Activated CD4-positive, alpha-beta T cell treated with anti-CD3 and anti-CD28 coated beads for 24 hours (primary cell): ENCODE measurements around the gene APOL5.
"Not testable (repeated sequence)": the region's sequence is repeated elsewhere in the genome, so short reads cannot be mapped to it uniquely, and the experiment has no call there.

Experiments
- DNase-seq, 2 donors: peaks; one replicate each; pipeline ENCODE4 v3.0.0-alpha.2; 2020; ENCODE audit warnings: low read depth in 2 of 2

APOL5 gene, protein sequence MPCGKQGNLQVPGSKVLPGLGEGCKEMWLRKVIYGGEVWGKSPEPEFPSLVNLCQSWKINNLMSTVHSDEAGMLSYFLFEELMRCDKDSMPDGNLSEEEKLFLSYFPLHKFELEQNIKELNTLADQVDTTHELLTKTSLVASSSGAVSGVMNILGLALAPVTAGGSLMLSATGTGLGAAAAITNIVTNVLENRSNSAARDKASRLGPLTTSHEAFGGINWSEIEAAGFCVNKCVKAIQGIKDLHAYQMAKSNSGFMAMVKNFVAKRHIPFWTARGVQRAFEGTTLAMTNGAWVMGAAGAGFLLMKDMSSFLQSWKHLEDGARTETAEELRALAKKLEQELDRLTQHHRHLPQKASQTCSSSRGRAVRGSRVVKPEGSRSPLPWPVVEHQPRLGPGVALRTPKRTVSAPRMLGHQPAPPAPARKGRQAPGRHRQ

DNA sequence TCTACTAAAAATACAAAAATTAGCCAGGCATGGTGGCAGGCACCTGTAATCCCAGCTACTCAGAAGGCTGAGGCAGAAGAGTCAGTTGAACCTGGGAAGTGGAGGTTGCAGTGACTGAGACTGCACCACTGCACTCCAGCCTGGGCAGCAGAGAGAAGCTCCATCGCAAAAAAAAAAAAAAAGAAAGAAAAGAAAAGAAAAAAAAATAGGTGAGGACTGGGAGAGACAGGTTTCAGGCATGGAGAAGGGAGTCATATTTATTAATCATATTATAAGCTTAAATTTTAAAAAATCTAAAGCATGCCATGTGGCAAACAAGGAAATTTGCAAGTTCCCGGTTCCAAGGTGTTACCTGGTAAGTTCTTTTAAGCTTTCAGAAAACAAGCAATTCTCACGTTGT, at the start of gene APOL5:
TSS of gene APOL5 (plus strand) at position 301 of the 400 bp plus-strand sequence. CDS start at position 301, 0 bp downstream.
- DNase-seq: no peak

DNA sequence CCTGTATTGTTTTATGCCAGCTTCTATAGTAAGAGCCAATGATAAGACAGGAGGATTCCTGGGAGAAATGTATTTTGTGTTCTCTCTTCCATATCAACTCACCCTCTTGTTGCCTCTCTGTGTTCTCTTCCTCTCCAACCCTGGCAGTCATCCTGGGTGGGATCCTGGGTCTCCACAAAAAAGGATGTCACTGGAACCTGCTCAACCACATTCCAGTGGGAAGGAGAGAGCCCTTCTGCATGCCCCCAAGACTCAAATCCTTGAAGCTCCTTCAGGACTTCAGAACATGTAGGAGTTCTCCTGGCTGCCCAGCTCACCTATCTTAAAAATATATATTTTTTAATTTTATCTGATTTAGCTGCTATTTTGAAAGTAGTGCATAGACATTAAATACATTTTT, 43.3 kb upstream of the APOL5 start:
- no peak for DNase-seq

DNA sequence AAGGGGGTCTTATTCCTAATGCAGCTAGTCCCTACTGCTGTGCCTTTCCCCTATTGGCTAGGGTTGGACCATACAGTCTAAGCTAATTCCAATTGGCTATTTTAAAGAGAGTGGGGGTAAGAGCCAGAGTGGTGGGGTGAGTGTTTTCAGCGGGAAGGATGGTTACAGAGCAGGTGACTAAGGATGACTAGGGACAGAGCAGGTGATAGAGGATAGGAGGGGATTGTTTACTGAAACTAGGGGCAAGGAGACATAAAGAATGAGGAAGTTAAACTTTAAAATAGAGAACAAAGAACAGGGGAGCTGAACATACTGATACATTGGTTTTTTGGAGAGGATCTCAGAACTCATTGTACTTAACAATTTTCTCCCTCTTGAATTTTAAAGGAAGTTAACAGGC, 41.6 kb upstream of the APOL5 start:
- not testable (repeated sequence) for DNase-seq

DNA sequence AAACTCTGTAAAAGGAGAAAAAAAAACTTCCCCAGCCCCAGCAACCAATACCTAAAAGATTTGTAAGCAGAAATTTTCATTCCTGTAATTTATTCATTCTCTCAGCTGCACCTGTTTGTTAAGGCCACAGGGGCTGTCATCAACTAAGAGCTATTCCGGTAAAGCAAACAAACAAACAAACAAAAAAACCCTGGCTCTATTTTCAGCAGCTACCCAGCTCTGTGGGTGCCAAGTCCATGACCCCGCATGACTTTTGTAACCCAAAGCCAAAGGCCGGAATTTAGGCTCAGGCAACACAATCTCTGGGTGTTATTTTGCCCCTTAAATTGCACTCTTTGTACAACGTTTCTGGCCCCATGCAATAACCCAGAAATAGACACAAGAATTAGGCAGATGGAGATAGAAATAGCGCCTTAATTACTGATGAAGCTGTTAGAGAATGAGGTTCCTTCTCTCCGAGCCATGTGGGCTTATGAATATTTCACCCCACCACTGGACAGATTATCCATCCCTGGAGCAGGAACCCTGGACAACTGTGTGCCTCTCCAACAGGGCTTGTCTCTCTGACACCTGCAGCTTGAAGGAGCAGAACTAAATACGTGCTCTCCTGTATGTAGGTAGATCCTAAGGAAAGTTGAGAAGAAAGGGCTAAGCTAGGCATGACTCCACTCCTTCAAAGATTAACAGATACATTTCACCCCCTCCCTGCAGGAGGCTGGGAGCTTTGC, 40.0 kb upstream of the APOL5 start:
- no peak for DNase-seq

DNA sequence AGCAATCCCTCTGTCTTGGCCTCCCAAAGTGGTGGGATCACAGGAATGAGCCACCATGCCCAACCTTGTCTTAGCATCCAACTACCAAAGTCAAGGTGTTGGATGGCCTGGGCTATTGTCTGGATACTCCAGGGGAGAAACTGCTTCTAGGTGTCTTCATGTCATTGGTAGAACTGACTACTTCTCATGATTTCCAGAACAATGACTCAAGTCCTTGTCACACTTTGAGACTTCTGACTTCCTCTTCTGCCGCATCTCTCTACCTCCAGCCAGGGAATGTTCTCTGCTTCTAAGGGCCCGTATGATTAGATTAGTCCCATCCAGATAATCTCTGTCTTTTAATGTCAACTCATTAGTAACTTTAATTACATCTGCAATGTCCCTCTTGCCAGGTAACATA, 38.8 kb upstream of the APOL5 start:
- DNase-seq: no peak

DNA sequence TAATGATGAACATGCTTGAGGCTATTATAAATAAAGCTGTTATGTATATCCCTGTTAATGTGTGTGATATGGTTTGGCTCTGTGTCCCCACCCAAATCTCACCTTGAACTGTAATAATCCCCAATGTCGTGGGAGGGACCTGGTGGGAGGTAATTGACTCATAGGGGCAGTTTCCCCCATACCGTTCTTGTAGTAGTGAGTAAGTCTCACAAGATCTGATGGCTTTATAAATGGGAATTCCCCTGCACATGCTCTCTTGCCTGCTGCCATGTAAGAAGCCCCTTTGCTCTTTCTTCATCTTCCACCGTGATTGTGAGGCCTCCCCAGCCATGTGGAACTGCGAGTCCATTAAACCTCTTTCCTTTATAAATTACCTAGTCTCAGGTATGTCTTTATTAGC, 38.2 kb upstream of the APOL5 start:
- DNase-seq: peak; percentile 30 to 46

DNA sequence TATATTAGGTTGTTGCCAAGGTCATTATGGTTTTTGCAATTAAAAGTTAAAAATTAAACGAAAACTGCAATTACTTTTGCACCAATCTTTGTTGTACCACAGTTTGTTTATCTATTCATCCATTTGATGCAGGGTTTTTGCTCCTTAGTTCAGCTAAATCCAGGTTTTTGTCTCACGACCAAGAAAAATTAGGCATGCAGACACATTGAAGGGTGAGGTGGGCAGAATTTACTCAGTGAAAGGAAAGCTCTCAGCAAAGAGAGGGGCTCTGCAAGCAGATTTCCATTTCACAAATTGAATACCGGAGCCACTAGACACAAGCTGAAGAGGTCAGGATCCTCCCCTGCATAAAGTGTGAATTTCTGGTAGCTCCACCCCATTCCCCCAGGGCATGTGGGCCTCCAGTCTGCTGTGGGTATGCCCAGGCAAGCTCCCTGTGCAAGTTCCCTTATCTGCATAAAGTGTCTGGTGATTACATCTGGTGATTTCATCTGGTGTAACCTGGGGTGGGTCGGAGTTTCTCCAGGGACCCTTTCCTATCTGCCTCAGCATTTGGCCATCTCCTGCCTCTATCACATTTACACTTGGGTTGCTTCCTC, 36.1 kb upstream of the APOL5 start:
- DNase-seq: no peak

DNA sequence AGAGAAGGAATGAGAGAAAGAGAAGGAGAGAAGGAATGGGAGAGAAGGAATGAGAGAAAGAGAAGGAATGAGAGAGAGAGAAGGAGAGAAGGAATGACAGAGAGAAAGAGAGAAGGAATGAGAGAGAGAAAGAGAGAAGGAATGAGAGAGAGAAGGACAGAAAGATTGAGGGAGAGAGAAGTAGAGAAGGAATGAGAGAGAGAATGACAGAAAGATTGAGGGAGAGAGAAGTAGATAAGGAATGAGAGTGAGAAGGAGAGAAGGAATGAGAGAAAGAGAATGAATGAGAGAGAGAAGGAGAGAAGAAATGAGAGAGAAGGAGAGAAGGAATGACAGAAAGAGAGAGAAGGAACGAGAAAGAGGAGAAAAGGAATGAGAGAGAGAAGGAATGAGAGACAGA, 34.1 kb upstream of the APOL5 start:
- no peak for DNase-seq

DNA sequence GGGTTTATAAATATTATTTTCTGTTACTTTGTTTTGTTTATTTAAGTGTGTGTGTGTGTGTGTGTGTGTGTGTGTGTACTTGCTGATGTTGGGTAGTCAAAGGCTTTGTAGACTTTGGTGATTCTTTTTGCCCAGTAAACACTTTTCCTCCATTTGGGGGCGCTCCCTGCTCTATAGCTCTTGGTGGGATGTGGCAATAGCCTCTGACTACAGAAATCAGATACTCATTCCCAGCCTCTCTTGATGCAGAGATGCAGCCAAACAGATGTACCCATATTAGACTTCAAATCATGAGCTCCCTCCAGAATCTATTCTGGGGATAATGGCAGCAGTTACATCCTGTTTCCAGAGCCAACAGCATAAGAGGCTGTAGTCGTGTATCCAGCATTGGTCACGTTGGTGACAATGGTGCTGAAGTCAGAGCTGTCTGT, 33.4 kb upstream of the APOL5 start:
- DNase-seq: no peak

DNA sequence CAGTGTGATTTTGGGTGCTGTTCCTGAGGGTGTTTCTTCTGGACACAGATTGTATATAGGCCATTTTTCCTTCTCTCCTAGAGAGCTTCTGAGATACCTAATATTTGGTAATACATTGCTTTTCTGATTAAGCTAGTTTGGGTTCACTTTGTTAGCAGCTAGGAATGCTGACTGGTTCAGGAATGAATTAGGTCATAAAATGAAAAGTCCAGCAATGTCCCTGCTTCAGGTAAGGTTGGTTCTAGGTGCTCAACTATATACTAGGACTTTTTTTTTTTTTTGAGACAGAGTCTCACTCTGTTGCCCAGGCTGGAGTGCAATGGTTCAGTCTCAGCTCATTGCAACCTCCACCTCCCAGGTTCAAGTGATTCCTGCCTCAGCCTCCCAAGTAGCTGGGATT, 32.9 kb upstream of the APOL5 start:
- no peak for DNase-seq

DNA sequence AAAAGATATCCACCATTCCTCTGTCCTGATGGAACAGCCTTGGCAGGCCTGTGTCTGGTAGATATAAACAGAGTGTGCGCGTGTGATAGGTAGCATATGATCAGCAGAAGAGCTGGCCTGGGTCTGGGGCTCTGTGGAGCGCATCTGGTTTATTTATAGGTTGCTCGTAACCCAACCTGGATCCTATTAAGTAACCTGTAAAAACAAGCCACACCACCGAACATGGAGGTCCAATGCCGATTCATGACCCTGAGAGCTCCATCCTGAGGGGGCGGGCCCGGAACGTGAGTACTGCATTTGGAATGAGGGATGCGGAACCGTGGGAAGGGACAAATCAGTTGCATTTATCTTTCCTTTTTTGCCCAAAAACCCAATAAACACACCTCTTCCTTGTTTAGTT, 31.9 kb upstream of the APOL5 start:
- DNase-seq: no peak

DNA sequence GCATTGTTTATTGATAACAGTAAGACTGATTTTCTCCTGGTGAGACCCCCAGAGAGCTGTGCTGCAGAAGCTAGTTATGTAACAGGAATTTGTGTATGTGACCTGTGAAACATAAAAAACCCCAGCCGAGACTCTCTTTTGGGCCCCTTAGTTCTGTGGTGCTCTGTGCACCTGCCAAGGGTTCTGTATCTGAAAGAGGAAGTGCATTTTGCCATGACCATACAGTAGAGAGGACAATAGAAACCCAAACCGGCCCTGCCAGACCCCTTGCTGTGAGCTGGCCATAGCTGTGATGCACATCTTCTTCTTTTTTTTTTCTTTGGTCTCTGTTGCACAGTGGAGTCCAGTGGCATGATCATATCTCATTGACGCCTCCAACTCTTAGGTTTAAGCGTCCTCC, 31.4 kb upstream of the APOL5 start:
- no peak for DNase-seq

DNA sequence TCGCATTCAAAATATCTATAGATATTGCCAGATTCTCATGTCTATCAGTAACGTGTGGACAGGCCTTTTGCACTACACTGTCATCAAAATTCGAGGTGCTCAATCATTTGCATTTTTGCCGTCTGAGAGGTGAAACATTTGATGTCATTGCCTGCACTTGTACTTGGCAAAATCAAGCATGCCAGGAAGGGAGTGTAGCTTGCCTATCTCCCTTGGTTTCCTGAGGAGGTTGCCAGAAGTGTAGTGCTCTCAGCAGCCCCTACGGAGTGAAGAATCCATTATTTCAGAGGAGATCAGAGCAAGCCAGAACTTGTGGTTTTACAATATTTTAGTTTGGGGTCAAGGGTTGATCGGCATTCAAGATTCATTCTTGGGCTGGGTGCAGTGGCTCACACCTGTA, 30.2 kb upstream of the APOL5 start:
- DNase-seq: no peak

DNA sequence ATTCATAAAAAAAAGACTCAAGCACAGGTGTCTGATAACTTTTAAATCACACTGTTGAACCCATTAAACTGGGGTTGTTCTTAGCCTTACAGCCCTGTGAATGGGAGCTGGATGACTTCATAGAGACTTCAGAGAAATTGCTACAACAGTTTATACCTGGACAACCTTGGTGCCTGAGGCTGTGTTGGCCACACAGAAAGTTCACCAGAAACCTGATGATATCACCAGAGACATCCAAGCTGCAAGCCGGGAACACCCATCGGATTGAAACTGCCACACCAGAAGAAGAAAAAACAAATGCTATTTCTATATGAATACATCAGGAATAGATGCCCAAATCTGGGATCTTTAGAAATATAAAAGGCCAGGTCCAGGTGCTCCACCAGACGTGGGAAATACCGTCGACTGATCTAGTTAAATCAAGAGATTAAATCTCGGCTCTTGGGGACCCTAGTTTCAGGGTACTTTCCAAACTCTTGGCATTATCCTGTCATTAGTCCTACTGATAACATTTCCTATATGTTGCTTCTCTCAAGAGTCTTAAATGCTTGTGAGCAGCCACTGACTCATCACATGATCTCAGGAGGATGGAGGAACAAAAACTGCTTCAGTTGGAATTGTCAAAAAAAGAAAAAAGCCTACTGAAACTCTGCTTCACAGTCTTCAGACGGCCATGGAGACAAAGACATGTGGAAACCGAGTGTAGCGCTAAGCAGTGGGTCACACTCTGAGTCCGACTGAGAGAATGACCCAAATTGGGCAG, 28.6 kb upstream of the APOL5 start:
- no peak for DNase-seq

DNA sequence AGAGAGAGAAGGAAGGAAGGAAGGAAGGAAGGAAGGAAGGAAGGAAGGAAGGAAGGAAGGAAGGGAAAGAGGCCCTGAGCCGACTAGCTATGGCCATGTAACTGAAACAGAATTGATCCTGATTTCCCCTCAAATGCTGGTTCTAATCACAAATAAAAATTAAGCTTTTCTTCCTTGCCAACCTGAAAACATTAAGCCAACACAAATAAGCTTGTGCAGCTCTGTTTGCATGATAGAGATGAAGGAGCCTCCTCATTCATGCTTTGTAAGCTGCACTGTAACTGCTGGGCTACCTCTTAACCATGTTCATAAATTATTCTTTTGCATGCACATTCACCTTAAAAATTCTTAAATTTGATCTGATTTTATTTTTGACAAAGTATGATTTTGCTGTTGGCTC, 27.7 kb upstream of the APOL5 start:
- no peak for DNase-seq

DNA sequence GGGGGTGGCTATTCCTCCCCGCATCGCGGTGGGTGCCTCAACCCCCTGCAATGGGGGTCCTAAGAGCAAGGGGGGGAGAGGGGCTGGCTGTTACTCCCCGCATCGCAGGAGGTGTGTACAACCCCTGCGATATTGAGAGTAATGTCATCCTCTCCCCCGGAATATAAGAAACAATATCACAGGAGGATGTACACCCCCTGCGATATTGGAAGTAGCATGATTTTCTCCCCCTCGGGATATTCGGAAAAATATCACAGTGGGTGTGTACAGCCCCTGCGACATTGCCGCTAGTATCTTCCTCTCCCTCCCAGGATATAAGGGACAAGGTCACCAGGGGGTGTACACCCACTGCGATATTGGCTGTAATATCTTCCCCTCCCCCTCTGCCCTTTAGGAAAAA, 22.5 kb upstream of the APOL5 start:
- DNase-seq: no peak

DNA sequence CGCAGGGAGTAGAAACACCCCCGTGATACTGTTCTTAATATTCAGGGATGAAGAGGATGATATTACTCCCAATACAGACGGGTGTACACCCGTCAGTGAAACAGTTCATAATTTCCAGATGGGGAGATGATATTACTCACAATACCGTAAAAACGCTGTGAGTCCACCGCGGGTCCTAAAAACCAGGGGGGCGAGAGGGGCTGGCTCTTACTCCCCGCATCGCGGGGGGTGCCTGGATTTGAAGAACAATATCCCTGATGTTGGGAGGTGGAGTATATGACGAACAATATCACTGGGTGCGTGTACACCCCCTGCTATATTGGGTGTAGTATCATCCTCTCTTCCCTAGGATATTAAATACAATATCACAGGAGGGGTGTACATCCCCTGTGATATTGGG, 20.5 kb upstream of the APOL5 start:
- DNase-seq: no peak

DNA sequence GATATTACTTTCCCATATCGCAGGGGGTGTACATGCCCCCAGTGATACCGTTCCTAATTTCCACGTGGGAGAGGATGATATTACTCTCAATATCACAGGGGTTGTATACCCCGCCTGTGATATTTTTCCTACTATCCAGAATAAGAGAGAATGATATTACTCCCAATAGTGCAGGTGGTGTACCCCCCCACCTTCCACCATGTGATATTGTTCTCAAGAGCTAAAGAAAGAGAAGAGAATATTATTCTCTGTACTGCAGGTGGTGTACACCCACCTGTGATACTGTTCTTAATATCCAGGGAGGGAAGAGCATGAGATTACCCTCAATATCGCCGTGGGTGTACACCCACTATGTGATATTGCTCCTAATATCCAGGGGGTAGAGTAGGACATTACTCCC, 17.8 kb upstream of the APOL5 start:
- not testable (repeated sequence) for DNase-seq

DNA sequence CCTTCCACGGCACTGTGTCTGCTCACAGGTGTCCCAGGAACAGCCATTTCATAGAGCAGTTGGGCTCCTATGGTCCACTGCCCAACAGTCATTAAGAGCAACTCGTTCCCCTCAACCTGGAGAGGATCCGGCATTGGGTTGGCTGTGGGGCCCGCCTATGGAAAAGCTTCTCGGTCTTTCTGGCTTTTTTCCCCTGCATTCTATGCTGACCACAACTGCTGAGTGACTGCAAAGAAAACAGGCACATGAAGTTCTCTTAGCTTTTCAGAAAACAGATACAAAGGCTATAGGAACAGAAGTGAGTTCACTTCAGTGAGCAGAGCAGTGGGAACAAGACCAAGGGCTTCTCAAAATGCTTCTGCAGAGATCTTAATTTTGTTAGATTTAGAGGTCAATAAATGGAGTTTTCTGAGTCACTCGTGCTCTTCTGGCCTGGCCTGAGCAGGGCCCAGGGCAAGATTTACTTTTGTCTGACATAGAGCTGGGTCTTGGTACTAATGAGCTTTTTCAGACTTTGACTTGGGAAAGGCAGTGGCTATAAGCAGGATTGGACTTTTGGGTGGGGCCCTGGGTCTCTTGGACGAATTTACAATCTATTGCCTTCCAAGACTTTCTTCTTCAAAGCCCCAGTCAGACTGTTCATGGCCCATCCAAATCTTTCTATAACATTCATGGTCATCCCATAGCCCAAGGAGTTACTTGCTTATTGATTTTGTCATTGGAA, 13.6 kb upstream of the APOL5 start:
- no peak for DNase-seq

DNA sequence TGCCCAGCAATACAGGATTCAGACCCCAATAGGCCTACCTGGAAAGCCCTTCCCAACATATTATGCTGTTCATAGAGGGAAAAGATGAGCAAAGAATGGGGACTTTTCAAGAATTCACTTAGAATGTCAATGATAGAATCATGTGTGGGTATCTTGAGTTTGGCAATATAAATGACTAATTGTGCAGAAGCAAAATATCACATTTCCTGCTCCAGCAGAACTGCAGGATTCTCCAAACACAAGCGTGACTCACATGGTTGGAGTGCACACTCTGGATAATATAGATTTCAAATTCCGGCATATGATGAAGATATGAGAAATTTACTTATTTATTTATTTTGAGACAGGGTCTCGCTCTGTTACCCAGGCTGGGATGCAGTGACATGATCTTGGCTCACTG, 12.5 kb upstream of the APOL5 start:
- DNase-seq: no peak

DNA sequence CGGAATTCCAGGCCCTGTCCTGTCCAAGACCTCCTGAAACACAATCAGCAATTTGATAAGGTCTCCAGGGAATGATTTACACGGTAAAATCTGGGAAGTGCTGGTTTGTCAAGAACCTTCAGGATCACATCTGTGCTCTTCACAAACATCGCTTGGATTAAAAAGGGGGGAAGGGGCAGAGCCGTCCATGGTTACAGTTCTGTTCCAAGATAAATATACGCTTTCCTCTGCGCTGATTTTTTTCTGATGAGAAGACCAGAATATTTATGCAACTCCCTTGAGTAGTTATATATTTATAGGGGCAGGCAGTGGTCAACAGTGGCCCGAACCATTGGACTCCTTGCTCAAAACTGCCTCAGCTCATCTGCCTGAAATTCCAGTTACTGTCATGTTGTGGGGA, 9.2 kb upstream of the APOL5 start:
- DNase-seq: no peak
